ENCODE data around the gene CHID1.

CHID1 gene

GRCh38 chr11:819129-819931, 91.3 kb downstream of the CHID1 start:
- peak overlapping the region; percentile 76 for H3K4me3 Mint-ChIP-seq
- ATAC-seq (peak; percentile 81), DNase-seq (ENCODE audit: low spot score in 2 of 2) (peak; percentile 94 to 95)
- peak overlapping the region; percentile 83 for H3K27ac Mint-ChIP-seq
- peaks cover 13% of the 10 kb centered on the region for H3K4me1 Mint-ChIP-seq
- peaks cover 44% of the 10 kb centered on the region for H3K36me3 Mint-ChIP-seq
- H3K9me3 Mint-ChIP-seq, result no peaks in the 10 kb centered on the region

GRCh38 chr11:818396-819128, 92.0 kb downstream of the CHID1 start, which contains the start of gene PNPLA2:
Gene PNPLA2, plus strand, starts transcription at chr11:818914. Its CDS starts 805 bp downstream, at chr11:819719.
- Mint-ChIP-seq H3K4me3 (peak within 1 kb of the TSS; percentile 76), H3K4me1 (peaks cover 13% of the 10 kb centered on the region), H3K9me3 (no peaks in the 10 kb centered on the region), H3K36me3 (peaks cover 51% of the 10 kb centered on the region), H3K27ac (peak within 1 kb of the TSS; percentile 83)
- no peak for ATAC-seq
- no peak for DNase-seq (ENCODE audit: low spot score in 2 of 2)

Data from stimulated activated effector memory CD8-positive, alpha-beta T cell treated with anti-CD3 and anti-CD28 coated beads, Interleukin-12 subunit alpha, Interleukin-12 subunit beta, amount 100 ng/mL, for 72 hours (primary cell).